Stimulated activated CD8-positive, alpha-beta memory T cell treated with anti-CD3 and anti-CD28 coated beads, Interleukin-7, amount 100 ng/mL, for 1 hour (primary cell): ENCODE results near the gene WDR1.

ENCODE experiments used
- DNase-seq, 2 donors: peaks; one replicate each; pipeline ENCODE4 v3.0.0-alpha.2; 2020; ENCODE audit warnings: low read depth in 2 of 2

Gene WDR1

GRCh38 chr4:10116569-10117358, at the start of gene WDR1:
WDR1 (minus strand) TSS chr4:10116799; CDS start chr4:10116666, 133 bp downstream.
- peak; percentile 93 to 96 for DNase-seq

GRCh38 chr4:10164877-10165283, 48.3 kb upstream of the WDR1 start:
- no peak for DNase-seq

GRCh38 chr4:10163296-10163695, 46.7 kb upstream of the WDR1 start:
- no peak for DNase-seq

- DNase-seq: no peak
Observed at GRCh38 chr4:10162341-10163000, 45.9 kb upstream of the WDR1 start.

GRCh38 chr4:10161840-10162239, 45.2 kb upstream of the WDR1 start:
- no peak for DNase-seq

- DNase-seq: no peak
Observed at GRCh38 chr4:10161146-10161545, 44.5 kb upstream of the WDR1 start.

GRCh38 chr4:10160281-10160856, 43.8 kb upstream of the WDR1 start:
- no peak for DNase-seq

GRCh38 chr4:10159671-10160070, 43.1 kb upstream of the WDR1 start:
- DNase-seq: no peak

GRCh38 chr4:10158333-10158942, 41.8 kb upstream of the WDR1 start:
- no peak for DNase-seq

- DNase-seq: no peak
Observed at GRCh38 chr4:10157478-10158332, 41.1 kb upstream of the WDR1 start.

- no peak for DNase-seq
Observed at GRCh38 chr4:10154241-10154640, 37.6 kb upstream of the WDR1 start.

GRCh38 chr4:10153161-10153560, 36.6 kb upstream of the WDR1 start:
- no peak for DNase-seq

- DNase-seq: no peak
Observed at GRCh38 chr4:10151182-10151581, 34.6 kb upstream of the WDR1 start.

GRCh38 chr4:10144966-10145365, 28.4 kb upstream of the WDR1 start:
- no peak for DNase-seq

- no peak for DNase-seq
Observed at GRCh38 chr4:10144479-10144878, 27.9 kb upstream of the WDR1 start.

- no peak for DNase-seq
Observed at GRCh38 chr4:10143171-10143570, 26.6 kb upstream of the WDR1 start.

- no peak for DNase-seq
Observed at GRCh38 chr4:10140866-10141759, 24.5 kb upstream of the WDR1 start.

GRCh38 chr4:10139518-10139917, 22.9 kb upstream of the WDR1 start:
- no peak for DNase-seq

GRCh38 chr4:10135260-10135659, 18.7 kb upstream of the WDR1 start:
- no peak for DNase-seq

GRCh38 chr4:10134141-10134540, 17.5 kb upstream of the WDR1 start:
- no peak for DNase-seq

- no peak for DNase-seq
Observed at GRCh38 chr4:10131202-10131601, 14.6 kb upstream of the WDR1 start.
